Measurements from ENCODE around the gene SLC38A9.

- TF ChIP-seq EZH2 (IDR thresholded peaks at IDR 0.05; ENCODE audit: low read length, missing control alignments): no peak
- no peak for TF ChIP-seq CTCF (conservative IDR thresholded peaks at IDR 0.05 in 1 of 2, IDR thresholded peaks at IDR 0.05 in 1 of 2; ENCODE audit: low read depth in 1 of 2, low read length in 2 of 2)
Measured at GRCh38 chr5:55681301-55681700, 30.8 kb downstream of the SLC38A9 start.
